ENCODE results near the gene APRT. TPM values are rescaled to one million over a fixed set of nuclear protein-coding genes. Genes with fewer than 3 reads are reported as not detected.

Gene APRT
- total RNA-seq, 4 donors from 2014 or later = 60.6 to 141 (median 98.6) TPM

DNA sequence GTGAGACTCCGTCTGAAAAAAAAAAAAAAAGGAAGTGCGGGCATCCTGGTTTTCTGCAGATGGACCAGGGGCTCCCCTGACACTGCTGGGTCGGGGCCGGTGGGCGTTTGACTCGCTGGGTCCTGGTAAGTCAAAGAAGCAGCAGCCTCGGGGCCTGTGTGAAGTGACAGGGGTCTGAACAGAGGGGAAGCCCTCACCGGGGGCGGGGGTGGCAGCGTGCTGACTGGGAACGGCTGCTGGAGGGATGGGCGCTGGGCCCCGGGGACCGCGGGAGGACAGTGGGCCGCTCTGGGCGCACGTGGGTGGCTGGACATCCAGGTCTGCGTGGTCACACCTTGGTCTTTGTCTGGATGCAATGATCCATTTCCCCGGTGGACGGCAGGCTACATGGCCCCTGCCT lies 36.8 kb upstream of the APRT start:
- WGBS = 84% methylated on average over 20 of the region's 21 CpGs
- TF ChIP-seq POLR2A (IDR thresholded peaks at IDR 0.05; ENCODE audit: low read depth) (no peak), EP300 (IDR thresholded peaks at IDR 0.05) (no peak), POLR2AphosphoS5 (IDR thresholded peaks at IDR 0.05) (no peak)
- TF ChIP-seq, protein P1, sequence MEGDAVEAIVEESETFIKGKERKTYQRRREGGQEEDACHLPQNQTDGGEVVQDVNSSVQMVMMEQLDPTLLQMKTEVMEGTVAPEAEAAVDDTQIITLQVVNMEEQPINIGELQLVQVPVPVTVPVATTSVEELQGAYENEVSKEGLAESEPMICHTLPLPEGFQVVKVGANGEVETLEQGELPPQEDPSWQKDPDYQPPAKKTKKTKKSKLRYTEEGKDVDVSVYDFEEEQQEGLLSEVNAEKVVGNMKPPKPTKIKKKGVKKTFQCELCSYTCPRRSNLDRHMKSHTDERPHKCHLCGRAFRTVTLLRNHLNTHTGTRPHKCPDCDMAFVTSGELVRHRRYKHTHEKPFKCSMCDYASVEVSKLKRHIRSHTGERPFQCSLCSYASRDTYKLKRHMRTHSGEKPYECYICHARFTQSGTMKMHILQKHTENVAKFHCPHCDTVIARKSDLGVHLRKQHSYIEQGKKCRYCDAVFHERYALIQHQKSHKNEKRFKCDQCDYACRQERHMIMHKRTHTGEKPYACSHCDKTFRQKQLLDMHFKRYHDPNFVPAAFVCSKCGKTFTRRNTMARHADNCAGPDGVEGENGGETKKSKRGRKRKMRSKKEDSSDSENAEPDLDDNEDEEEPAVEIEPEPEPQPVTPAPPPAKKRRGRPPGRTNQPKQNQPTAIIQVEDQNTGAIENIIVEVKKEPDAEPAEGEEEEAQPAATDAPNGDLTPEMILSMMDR (IDR thresholded peaks at IDR 0.05) = no peak
- Histone ChIP-seq H3K4me3 (no peak overlapping the region), H3K9me3 (no peaks in the 10 kb centered on the region), H3K27ac (replicated peaks in 1 of 4) (no peak overlapping the region), H3K27me3 (no peaks in the 10 kb centered on the region), H3K4me1 (peaks cover 0 to 4% (median 2%) of the 10 kb centered on the region in 4 donors), H3K36me3 (peaks cover 7 to 45% (median 28%) of the 10 kb centered on the region in 4 donors)
- no peak for DNase-seq (ENCODE audit: extremely low spot score)
- intact Hi-C loops (cut with DNase I) = no loop called here

DNA sequence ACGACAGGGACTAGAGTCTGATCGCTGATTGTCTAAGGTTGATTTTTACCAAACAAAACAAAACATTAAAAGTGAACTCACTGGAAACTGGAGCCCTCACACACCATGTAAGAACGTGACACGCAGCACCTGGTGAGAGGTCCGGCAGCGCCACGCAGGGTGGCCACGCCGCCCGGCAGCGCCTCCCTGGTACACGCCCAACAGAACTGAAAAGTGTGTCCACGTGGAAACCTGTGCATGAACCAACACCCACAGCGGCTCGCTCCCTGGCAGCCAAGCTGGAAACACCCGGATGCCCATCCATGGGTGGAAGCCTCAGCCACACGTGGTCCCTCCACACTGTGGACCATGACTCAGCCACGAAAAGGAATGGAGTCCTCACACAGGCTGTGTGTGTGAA lies 35.9 kb upstream of the APRT start:
- H3K4me3 ChIP-seq = no peak overlapping the region
- H3K4me1 ChIP-seq = no peaks in the 10 kb centered on the region
- no peaks in the 10 kb centered on the region for H3K27me3 ChIP-seq
- 95% methylated on average over 17 of the region's 18 CpGs for WGBS
- H3K36me3 ChIP-seq = peaks cover 7 to 49% (median 33%) of the 10 kb centered on the region in 4 donors
- no peak for DNase-seq (ENCODE audit: extremely low spot score)
- no peak overlapping the region for H3K27ac ChIP-seq (replicated peaks in 1 of 4)
- TF ChIP-seq EP300 (IDR thresholded peaks at IDR 0.05) (no peak), POLR2AphosphoS5 (IDR thresholded peaks at IDR 0.05) (no peak), POLR2A (IDR thresholded peaks at IDR 0.05; ENCODE audit: low read depth) (no peak)
- TF ChIP-seq, protein P1 (IDR thresholded peaks at IDR 0.05) = no peak
- no peaks in the 10 kb centered on the region for H3K9me3 ChIP-seq
- intact Hi-C loops (cut with DNase I) = no loop called here

DNA sequence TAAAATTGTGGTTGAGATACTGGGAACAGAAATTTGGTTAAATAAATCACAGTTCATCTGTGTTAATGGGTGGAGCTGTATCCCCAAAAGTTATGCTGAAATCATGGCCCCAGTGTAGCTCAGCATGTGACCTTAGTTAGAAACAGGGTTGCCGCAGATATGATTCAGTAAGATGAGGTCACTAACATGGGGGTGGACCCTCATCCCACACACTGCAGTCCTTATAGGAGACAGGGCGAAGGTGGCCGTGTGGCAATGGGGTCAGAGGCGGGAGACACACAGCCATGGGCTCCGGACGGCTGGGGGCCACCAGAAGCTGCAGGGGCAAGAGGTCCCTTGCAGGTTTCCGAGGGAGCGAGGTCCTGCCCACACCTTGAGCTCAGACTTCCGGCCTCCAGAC lies 34.4 kb upstream of the APRT start:
- peaks cover 7 to 54% (median 41%) of the 10 kb centered on the region in 4 donors for H3K36me3 ChIP-seq
- no peak overlapping the region for H3K27ac ChIP-seq (replicated peaks in 1 of 4)
- no peak for DNase-seq (ENCODE audit: extremely low spot score)
- no peak for TF ChIP-seq POLR2AphosphoS5 (IDR thresholded peaks at IDR 0.05)
- no peaks in the 10 kb centered on the region for H3K4me1 ChIP-seq
- H3K4me3 ChIP-seq = no peak overlapping the region
- intact Hi-C loops (cut with DNase I) = no loop called here
- no peaks in the 10 kb centered on the region for H3K9me3 ChIP-seq
- H3K27me3 ChIP-seq = no peaks in the 10 kb centered on the region
- 94% methylated on average over 9 of the region's 9 CpGs for WGBS

DNA sequence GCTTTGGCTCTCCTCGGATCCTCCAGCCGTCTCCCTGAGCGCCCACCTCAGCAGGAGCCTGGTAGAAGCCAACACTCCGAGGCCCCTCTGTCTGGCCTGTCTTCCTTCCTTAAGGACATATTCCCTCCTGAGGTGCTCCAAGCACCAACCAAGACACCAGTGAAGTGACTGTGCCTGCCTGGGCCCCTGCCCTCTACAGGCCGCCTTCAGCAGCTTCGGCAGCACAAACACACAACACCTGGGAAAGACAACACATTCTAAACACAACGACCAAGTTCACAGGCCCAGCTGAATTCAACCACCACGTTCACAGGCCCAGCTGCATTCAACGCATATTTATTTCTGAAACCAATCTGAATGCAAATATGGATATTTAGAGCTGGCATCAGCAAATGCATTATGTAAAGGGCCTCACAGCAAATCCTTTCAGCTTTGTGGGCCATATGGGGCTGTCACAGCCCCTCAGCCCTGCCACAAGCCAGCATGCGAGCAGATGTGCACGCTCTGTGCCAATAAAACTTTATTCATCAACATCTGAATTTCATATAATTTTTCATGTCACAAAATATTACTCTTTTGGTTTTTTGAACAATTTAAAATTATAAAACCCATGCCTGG lies 32.8 kb upstream of the APRT start:
- no peak for DNase-seq (ENCODE audit: extremely low spot score)
- TF ChIP-seq POLR2AphosphoS5 (IDR thresholded peaks at IDR 0.05) = no peak
- no peak for TF ChIP-seq EP300 (IDR thresholded peaks at IDR 0.05)
- TF ChIP-seq, protein P1 (IDR thresholded peaks at IDR 0.05) = no peak
- TF ChIP-seq POLR2A (IDR thresholded peaks at IDR 0.05; ENCODE audit: low read depth) = no peak
- H3K4me3 ChIP-seq = no peak overlapping the region
- no peaks in the 10 kb centered on the region for H3K4me1 ChIP-seq
- intact Hi-C loops (cut with DNase I) = no loop called here
- no peak overlapping the region for H3K27ac ChIP-seq (replicated peaks in 1 of 4)
- H3K9me3 ChIP-seq = no peaks in the 10 kb centered on the region
- H3K36me3 ChIP-seq = peaks cover 14 to 55% (median 43%) of the 10 kb centered on the region in 4 donors
- whole genome bisulfite sequencing = 75% methylated on average over 11 of the region's 11 CpGs
- no peaks in the 10 kb centered on the region for H3K27me3 ChIP-seq

DNA sequence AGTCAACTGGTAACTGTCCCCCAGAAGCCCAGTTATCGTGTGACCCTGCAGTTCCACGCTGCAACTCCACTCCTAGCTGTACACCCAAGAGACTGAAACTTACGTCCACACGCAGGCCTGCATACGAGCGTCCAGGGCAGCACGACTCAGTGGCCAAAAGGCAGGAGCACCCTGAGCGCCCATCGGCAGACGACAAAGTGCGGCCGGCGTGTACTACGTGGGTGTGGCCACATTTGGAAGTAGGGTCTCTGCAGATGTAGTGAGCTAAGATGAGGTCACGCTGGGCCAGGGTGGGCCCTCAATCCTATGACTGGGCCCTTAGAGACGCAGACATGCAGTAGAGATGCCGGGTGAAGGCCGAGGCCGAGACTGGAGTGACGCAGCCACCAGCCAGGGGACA lies 31.5 kb upstream of the APRT start:
- Histone ChIP-seq H3K9me3 (no peaks in the 10 kb centered on the region), H3K27me3 (no peaks in the 10 kb centered on the region), H3K36me3 (peaks cover 20 to 66% (median 50%) of the 10 kb centered on the region in 4 donors), H3K27ac (replicated peaks in 1 of 4) (no peak overlapping the region), H3K4me3 (no peak overlapping the region), H3K4me1 (no peaks in the 10 kb centered on the region)
- TF ChIP-seq, protein P1 (IDR thresholded peaks at IDR 0.05) = no peak
- TF ChIP-seq EP300 (IDR thresholded peaks at IDR 0.05) (no peak), POLR2A (IDR thresholded peaks at IDR 0.05; ENCODE audit: low read depth) (no peak), POLR2AphosphoS5 (IDR thresholded peaks at IDR 0.05) (no peak)
- intact Hi-C loops (cut with DNase I) = no loop called here
- 97% methylated on average over 16 of the region's 20 CpGs for WGBS
- DNase-seq (ENCODE audit: extremely low spot score) = no peak

All from esophagus muscularis mucosa (tissue), 4 donors.